ENCODE data around the gene BCL2L13. TPM values are rescaled to one million over a fixed set of nuclear protein-coding genes. Genes with fewer than 3 reads are reported as not detected.
"Not testable (repeated sequence)": the region's sequence is repeated elsewhere in the genome, so short reads cannot be mapped to it uniquely, and the experiment has no call there.

Gene BCL2L13
- total RNA-seq, 2 donors from 2014 or later = 56.5 to 64.1 TPM

- no peak for TF ChIP-seq CTCF (IDR thresholded peaks at IDR 0.05)
- Histone ChIP-seq H3K4me3 (no peak overlapping the region), H3K9me3 (no peaks in the 10 kb centered on the region), H3K4me1 (no peaks in the 10 kb centered on the region), H3K27ac (no peak overlapping the region), H3K27me3 (no peaks in the 10 kb centered on the region), H3K36me3 (peaks cover 37% of the 10 kb centered on the region)
- no peak for DNase-seq (ENCODE audit: low spot score)
Observed at GRCh38 chr22:17665854-17666253, 27.3 kb downstream of the BCL2L13 start.

- not testable (repeated sequence) for H3K4me3 ChIP-seq
Observed at GRCh38 chr22:17671521-17672092, 33.0 kb downstream of the BCL2L13 start.

GRCh38 chr22:17672417-17672991 is 33.9 kb downstream of the BCL2L13 start:
- no peak overlapping the region for H3K27ac ChIP-seq

More at GRCh38 chr22:17671521-17672092, 33.0 kb downstream of the BCL2L13 start:
- not testable (repeated sequence) for H3K36me3 ChIP-seq; H3K9me3 ChIP-seq; H3K27ac ChIP-seq; H3K4me1 ChIP-seq; H3K27me3 ChIP-seq; DNase-seq (ENCODE audit: low spot score)

GRCh38 chr22:17674152-17674551 is 35.6 kb downstream of the BCL2L13 start:
- H3K27me3 ChIP-seq = no peaks in the 10 kb centered on the region
- no peak for DNase-seq (ENCODE audit: low spot score)
- no peak overlapping the region for H3K4me3 ChIP-seq
- peaks cover 6% of the 10 kb centered on the region for H3K36me3 ChIP-seq
- no peaks in the 10 kb centered on the region for H3K4me1 ChIP-seq
- TF ChIP-seq CTCF (IDR thresholded peaks at IDR 0.05) = no peak
- no peaks in the 10 kb centered on the region for H3K9me3 ChIP-seq
- H3K27ac ChIP-seq = no peak overlapping the region

More at GRCh38 chr22:17672417-17672991, 33.9 kb downstream of the BCL2L13 start:
- Histone ChIP-seq H3K4me3 (no peak overlapping the region), H3K9me3 (no peaks in the 10 kb centered on the region), H3K27me3 (no peaks in the 10 kb centered on the region), H3K4me1 (no peaks in the 10 kb centered on the region), H3K36me3 (peaks cover 6% of the 10 kb centered on the region)
- TF ChIP-seq CTCF (IDR thresholded peaks at IDR 0.05) = no peak
- DNase-seq (ENCODE audit: low spot score) = no peak

GRCh38 chr22:17675584-17675983 is 37.0 kb downstream of the BCL2L13 start:
- H3K27me3 ChIP-seq = no peaks in the 10 kb centered on the region
- no peak overlapping the region for H3K4me3 ChIP-seq
- DNase-seq (ENCODE audit: low spot score) = no peak
- no peak overlapping the region for H3K27ac ChIP-seq
- H3K9me3 ChIP-seq = no peaks in the 10 kb centered on the region
- H3K36me3 ChIP-seq = peaks cover 3% of the 10 kb centered on the region
- TF ChIP-seq CTCF (IDR thresholded peaks at IDR 0.05) = no peak
- H3K4me1 ChIP-seq = no peaks in the 10 kb centered on the region

GRCh38 chr22:17678817-17679385 is 40.3 kb downstream of the BCL2L13 start:
- no peaks in the 10 kb centered on the region for H3K27me3 ChIP-seq
- DNase-seq (ENCODE audit: low spot score) = no peak
- TF ChIP-seq CTCF (IDR thresholded peaks at IDR 0.05) = no peak
- no peak overlapping the region for H3K27ac ChIP-seq
- no peaks in the 10 kb centered on the region for H3K9me3 ChIP-seq
- H3K4me1 ChIP-seq = no peaks in the 10 kb centered on the region
- no peak overlapping the region for H3K4me3 ChIP-seq
- H3K36me3 ChIP-seq = peaks cover 4% of the 10 kb centered on the region

Data from right atrium auricular region (tissue), 2 donors.